Activated CD8-positive, alpha-beta memory T cell treated with anti-CD3 and anti-CD28 coated beads for 1 hour (primary cell): ENCODE measurements around the gene EXOSC3.
"Not testable (repeated sequence)": the region's sequence is repeated elsewhere in the genome, so short reads cannot be mapped to it uniquely, and the experiment has no call there.

Experiments
- DNase-seq, 2 donors: peaks; one replicate each; pipeline ENCODE4 v3.0.0-alpha.2; 2020; ENCODE audit warnings: low read depth in 1 of 2; ENCODE audit errors: extremely low read depth in 1 of 2

The EXOSC3 gene

DNA sequence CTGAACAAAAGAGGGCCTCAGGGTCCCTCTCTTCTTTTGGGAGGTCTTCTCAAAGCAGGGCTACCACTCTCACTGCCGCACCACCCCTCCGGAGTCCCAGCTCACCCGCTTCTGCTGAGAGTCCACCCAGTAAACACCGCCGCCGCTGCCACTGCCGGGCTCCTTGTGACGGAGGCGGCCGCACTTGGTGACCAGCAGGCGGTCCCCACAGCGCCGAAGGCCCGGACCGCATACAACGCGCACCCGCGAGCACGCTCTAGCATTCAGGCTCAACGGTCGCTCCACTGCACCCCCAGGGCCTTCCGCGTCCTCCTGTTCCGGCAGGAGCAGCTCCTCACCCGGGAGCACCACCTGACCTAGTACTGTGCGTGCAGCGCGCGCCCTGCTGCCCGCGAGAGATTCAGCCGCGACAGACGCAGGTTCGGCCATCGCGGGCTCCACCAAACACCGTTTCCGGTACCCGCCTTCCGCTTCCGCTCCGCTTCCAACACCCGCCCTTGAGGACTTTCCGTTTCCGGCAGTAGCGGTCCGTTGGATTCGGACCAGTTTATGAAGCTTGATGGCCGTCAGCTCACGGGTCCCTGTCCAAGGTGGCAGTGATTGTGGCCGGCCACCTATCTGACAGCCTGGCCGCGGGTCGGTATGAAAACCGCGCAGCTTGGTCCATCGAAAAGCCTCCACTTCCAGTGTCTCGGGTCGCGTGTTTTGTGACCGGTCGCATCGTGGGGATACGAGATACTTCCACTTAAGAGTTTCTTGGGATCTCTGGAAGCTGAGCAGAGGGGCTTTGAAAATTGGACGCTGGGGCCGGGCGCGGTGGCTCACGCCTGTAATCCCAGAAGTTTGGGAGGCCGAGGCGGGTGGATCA is at the start of gene EXOSC3:
TSS of gene EXOSC3 (minus strand) at position 449 of the 868 bp plus-strand sequence. CDS start at position 429, 20 bp downstream.
- peak; percentile 59 to 79 for DNase-seq

DNA sequence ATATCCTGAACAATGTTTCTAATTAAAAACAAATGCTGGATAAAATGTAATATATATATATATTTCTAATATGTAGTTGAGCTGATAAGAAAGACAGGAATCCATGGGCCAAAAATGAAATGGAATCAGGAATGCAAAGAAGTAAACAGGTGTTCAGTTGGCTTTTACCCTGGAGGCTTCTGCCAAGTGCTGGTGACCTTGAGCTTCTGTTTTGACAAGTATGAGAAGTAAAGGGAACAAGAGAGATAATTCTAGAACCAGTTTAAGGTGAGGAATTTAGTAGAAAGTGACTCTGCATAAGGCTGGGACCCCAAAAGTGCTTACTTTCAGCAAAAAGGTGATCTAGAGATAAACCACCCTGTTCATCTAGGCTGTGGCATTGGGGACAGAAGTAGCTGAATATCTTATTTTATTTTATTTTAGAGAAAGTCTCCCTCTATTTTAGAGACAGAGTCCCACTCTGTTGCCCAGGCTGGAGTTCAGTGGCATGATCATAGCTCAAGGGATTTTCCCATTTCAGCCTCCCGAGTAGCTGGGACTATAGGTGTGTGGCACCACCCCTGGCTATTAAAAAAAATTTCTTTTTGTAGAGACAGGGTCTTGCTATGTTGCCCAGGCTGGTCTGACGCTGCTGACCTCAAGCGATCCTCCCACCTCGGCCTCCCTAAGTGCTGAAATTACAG is 42.8 kb upstream of the EXOSC3 start:
- no peak for DNase-seq

DNA sequence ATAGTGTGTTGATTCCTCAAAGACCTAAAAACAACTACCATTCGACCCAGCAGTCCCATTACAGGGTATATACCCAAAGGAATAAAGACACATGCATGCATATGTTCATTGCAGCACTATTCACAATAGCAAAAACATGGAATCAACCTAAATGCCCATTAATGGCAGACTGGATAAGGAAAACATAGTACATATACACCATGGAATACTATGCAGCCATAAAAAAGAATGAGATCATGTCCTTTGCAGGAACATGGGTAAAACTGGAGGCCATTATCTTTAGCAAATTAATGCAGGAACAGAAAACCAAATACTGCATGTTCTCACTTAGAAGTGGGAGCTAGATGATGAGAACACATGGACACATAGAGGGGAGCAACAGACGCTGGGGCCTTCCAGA is 40.3 kb upstream of the EXOSC3 start:
- DNase-seq: not testable (repeated sequence)

DNA sequence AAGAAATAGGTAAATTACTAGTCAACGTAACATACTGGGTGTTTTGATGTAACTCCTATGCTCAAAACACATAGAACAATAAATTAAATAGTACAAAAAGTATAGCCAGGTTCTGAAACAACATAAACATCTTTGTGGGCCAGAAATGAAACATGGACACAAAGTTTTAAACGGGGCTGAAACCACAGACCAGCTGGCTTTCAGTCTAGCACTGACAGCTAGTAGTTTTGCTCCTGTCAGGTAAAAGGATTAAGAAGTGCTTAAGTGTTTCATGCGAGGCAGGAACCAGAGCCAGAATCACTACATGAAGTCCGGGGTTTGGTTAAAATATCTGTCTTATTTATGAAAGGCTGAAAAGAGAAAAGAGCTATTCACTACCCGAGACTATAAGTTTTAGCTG is 35.3 kb upstream of the EXOSC3 start:
- DNase-seq: no peak

DNA sequence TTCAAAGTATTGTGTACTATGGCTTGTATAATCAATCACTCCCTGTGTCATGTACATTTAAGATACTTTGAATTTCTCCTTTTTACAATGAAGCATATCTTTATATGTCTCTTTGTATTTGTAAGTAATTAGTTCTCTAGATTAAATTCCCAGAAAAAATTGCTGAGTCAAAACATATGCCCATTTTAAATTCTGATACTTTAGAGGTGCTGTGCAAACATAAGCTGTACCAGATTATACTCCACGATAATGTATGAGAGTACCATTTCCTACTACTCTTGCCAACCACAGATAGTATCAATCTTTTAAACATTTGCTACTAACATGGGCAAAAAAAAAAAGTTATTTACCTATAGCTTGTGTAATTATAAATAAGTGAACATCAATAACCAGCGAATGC is 34.0 kb upstream of the EXOSC3 start:
- no peak for DNase-seq

DNA sequence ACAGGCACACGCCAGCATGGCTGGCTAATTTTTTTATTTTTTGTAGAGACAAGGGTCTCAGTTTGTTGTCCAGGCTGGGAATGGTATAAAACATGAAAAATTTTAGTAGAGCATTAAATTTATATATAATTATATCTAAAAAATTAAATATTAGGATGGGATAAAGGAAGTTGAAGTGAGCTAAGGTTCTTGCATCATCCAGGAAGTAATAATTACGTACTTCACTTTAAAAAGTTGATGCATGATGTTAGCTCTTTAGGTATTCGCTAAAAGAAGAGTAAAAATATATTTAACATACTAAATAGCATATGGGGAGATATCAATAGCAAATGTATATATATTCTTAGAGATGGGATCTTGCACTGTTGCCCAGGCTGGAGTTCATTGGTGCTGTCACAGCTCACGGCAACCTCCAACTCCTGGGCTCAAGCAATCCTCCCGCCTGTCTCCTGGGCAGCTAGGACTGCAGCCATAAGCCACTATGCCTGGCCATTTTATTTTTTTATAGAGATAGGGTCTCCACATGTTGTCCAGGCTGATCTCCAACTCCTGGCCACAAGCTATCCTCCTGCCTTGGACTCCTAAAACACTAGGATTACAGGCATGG is 28.0 kb upstream of the EXOSC3 start:
- DNase-seq: no peak

DNA sequence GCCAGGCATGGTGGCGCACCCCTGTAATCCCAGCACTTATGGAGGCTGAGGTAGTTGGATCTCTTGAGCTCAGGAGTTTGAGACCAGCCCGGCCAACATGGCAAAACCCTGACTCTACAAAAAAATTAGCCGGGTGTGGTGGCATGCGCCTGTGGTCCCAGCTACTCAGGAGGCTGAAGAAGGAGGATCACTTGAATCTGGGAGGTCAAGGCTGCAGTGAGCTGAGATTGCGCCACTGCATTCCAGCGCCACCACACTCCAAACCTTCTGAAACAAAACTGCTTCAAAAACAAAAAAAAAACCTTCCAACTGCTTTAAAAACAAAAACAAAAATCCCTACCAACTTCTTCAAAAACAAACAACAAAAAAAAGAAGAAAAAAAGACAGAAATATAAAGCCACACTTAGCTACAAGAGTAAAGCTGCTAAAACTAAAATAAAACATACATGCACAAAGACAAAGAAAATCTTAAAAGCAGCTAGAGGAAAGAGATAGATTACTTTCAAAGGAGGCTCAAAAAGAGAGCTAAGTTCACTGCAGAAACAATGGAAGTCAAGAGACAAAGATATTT is 27.1 kb upstream of the EXOSC3 start:
- DNase-seq: no peak

DNA sequence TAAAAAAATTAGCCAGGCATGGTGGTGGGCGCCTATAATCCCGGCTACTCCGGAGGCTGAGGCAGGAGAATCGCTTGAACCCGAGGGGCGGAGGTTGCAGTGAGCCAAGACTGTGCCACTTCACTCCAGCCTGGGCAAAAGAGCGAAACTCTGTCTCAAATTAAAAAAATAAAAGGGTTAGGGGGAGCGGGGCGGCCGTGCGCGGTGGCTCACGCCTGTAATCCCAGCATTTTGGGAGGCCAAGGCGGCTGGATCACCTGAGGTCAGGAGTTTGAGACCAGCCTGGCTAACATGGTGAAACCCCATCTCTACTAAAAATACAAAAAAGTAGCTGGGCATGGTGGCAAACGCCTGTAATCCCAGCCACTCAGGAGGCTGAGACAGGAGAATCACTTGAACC is 24.8 kb upstream of the EXOSC3 start:
- DNase-seq: not testable (repeated sequence)

DNA sequence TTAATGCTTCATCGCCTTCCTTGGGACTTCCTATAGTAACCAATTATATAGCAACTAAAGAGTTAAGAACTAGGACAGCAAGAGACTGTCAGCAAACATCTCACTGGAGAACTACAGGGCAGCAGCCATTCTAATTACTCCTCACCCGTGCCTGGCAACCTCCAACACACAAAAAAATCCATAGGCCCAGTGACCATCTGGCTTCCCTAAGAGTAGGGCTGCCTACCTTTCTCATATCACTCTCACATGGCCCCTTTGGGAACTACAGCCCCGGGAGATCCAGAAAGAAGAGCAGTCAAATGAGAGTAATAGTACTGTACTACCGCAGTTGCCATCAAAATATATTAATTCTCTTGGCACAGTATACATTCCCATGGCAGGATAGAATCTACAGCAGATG is 21.4 kb upstream of the EXOSC3 start:
- DNase-seq: no peak

DNA sequence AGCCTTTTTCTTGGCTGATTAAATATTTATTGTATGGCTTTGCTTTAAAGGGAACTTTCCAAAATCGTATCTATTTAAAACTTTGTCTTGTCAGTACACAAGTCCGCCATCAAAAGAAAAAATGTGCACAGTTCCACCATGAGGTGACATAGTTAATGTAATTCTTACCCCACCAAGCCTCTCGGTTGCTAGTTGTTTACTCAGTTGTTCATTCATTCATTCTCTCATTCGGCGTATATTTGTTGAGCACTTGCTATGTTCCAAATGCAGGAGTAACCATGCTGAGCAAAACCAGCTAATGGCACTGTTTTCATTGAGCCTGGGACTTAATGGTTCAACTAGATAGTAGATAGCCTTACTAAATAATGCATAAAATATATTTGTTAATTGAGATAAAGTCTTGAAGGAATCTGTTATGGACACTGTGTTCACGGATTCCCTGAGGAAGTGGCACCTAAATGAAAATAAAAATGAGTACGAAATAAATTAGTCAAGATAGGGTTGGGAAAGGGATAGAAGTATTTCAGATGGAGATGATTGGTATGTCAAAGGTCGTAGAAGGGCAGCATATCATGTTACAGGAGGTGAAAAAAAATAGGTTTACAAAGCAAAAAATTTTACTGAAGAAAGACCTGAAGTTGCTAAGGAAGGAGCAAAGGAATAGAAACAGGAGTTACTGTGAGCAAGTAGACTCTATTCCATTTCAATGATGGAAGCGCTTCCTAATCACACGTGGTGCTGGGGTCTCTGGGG is 17.3 kb upstream of the EXOSC3 start:
- no peak for DNase-seq

DNA sequence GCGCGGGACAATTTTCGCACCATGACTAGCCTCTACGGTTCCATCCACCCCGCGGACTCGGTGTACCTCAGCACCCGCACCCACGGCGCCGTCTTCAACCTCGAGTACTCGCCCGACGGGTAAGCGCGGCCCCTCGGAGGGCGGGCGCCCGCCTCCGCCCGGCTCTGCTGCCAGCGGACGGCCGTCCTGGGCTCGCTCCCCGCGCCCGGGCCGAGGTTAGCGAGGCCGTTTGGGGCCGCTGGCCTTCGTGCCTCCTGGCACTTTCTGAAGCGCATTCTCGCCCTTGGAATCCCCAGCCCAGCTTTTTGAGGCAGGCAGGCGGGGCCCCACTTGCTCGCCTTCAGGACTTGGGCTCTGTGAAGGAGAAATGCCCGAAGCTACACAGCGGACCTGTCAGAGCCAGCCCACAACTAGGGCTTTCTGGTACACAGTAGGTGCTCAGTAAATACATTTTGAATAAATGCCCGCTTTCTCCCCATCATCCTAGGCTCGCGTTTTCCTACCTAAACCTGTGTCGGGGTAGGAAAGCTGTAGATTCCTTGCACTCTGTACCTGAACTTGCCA is 16.5 kb upstream of the EXOSC3 start:
- DNase-seq: peak in 1 of 2 donors; percentile 11

DNA sequence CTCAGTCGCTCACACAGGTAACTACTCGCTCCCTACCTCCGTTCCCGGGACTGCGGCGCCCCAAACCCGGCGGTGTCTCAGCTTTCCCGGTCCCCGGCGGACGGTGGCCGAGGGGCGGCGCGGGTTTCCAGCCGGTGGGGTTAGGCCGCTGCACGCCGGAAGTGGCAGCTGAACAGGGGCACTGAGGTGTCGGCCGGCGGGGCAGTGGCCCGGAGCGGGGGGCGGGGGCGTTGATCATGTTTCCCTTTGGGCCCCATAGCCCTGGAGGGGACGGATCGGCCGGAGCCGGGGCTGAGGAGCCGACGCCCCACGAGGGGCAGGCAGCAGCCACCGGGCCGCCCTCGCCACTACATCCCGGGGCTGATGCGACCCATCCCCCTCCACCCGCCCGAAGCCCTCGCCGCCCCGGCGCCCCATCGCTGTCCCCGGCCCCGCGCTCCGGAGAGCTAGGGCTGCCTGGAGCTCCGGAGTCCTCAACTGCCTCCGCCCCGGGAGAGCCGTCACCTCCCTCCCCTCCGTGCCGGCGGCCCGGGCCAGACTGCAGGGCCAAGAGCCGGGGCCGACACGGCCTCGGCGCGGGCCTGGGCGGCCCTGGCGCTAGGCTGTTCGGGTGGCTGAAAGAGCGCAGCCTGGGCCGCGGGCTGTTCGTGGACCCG is 15.9 kb upstream of the EXOSC3 start, which contains the start of gene DCAF10:
TSS of gene DCAF10 (plus strand) at position 167 of the 656 bp plus-strand sequence. CDS start at position 237, 70 bp downstream.
- DNase-seq: peak; percentile 64 to 81

DNA sequence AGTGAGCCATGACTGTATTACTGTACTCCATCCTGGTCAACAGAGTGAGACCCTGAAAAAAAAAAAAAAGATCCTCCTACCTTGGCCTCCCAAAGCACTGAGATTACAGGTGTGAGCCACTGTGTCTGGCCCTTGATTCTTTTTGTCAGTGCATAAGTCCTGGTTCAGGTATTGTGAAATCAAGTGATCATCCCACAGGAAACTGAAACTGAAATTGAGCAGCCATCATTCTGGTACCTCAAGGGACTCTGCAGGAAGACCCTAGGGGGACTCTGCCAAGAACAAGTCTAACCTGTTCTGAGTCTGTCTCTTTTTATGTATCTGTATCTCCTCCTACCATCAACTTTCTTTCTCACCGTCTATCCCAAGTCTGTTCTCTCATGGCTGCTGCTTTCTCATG is 13.8 kb upstream of the EXOSC3 start:
- DNase-seq: no peak

DNA sequence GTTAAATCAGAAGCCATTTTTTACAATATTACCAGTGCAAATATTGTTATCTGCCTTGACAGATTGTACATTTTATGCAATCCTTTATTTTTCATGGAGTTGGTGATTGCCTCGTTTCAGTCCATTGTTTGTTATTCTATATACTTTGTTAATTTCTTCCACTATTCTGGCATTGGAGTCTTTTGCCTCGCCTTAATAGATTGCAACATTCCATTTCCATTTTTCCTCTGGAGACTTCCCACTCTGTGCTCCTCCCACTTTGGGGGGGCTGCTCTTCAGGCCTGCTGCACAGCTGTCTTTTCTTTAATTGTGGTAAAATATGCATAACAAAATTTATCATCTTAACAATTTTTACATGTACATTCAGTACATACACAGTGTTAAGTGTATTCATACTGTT is 11.4 kb upstream of the EXOSC3 start:
- no peak for DNase-seq

DNA sequence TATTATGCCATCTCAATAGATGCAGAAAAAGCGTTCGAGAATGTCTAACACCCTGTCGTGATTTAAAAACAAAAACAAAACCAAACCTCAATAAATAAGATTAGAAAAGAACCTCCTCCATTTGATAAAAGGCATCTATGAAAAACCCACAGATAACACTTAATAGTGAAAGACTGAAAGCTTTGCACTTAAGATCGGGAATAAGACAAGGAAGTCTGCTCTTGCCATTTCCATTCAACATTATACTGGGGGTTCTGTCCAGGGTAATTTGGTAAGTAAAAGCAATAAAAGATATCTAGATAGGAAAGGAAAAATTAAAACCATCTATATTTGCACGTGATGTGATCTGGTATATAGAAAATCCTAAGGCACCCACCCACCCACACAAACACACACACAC is 7.3 kb upstream of the EXOSC3 start:
- no peak for DNase-seq

DNA sequence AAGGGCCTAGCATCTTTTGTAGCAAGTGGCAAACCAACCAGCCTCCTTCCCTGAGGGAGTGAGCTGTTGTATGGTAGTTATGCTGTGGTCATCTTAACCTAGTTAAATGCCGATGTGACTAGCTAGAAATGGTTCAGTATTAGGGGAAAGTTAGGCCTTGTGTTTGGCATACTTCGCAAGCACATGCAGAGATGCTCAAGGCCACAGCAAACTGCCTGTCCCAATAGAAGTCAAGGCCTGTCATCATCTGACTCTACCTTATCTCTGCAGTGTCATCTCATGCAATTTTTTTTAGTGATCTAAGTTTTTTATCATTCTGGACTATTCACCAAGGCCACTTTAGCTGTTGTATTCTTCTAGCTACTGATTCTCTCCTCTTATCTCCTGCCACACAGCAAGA is 5.2 kb upstream of the EXOSC3 start:
- DNase-seq: no peak

DNA sequence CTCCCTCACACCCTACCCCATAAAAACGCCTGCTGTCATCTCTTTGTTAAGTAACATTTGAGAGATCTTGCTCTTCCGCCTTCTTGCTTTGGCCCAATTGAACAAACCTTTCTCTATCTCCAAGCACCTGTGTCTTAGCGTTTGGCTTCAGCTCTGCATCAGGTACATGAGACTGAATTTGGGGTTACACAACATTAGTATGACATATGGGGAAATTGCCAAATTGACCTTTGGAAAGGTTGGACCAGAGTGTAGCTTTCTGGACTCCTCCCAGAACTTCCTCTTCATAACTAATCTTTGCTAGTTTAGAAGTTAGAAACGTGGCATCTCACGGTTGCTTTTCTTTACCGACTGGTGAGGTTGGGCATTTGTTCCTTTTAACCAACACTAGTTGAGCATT is 3.5 kb upstream of the EXOSC3 start:
- DNase-seq: no peak

DNA sequence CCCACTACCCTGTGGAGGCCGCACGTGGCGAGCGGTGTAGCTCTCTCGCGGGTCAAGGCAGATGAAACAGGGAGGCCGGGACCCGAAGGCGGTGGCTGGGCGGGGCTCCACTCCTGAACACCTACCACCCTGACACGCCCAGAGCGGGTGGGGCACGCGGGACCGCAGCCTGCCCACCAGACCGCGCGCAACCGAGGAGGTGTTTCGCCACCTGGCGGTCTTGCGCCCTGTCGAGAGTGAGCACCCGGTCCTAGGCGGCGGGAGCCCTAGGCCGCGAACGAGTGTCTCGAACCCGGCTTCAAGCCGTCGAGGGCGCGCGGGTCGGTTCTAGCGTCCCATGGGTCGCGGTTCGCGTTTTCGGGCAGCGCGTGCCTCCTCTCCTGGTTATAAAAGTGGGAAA is 2.2 kb upstream of the EXOSC3 start:
- DNase-seq: no peak

DNA sequence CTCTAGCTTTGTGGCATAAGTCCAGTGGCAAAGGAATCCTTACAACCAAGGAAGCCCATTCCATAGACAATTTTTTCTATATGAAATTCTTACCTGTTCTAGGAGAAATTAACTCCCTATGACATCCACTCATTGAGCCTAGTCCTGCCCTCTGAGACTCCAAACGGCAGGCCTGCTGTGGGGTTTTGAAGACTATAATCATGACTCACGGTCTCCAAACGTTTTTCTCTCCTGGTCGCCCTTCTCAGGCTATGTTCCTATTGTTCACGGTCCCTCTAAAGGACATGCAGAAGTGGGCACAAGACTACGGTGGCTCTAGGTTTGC is 611 bp downstream of the EXOSC3 start:
- no peak for DNase-seq

DNA sequence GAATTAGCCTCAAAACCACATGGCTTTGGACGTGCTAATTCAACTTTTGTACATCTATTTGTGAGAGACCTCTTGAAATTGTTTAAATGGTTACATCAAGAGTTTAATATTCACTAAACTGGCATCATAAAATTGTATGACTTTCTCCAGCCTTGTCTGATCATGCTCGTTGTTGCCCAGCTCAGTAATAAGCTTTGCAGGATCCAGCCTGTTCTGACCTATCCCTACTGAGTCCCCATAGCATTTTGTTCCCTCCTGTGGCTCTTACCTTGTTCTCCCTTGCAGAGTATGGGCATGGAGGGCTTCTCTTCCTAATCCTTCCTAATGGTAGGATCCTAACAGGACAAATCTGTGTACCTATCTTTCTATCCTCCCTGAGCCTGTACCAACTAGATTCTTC is 6.3 kb downstream of the EXOSC3 start:
- no peak for DNase-seq
